Amygdala (tissue), 56 donors: Measurements from ENCODE around the gene CFAP97D2.
"Not testable (repeated sequence)": the region's sequence is repeated elsewhere in the genome, so short reads cannot be mapped to it uniquely, and the experiment has no call there.

Experiments
- DNase-seq, 56 donors: peaks; one replicate each; lab custom pipeline; 2025; lab: John Stamatoyannopoulos, UW

Gene CFAP97D2

GRCh38 chr13:114260814-114261213 lies 81.8 kb downstream of the CFAP97D2 start:
- no peak for DNase-seq

DNA sequence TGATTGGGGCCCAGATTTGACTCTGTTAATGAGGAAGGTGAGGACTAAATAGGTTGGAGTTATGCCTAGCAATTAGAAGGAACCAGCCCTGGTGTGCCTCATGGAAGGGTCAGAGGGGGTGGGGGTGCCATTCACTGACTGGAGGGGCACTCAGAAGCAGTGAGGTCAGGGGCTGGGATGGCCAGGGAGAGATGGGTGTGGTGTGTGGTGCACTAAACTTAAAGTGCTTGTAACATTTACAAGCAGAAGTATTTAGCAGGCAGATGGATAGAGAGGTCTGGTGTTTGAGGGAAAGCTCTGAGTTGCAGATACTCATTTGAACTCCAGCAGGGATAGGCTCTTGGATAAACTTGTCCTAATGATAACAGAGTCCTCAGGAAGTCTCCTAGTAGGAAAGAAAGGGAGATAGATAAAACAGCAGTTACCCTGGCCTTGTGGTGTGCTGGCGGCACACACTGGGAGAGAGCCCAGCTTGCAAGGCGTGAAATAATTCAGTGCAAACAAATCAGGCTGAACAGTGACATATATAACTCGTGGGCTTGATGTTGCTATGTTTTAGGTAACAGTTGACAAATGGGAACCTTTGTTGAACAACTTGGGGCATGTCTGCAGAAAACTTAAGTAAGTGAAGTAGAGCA lies 82.4 kb downstream of the CFAP97D2 start:
- DNase-seq: no peak

DNA sequence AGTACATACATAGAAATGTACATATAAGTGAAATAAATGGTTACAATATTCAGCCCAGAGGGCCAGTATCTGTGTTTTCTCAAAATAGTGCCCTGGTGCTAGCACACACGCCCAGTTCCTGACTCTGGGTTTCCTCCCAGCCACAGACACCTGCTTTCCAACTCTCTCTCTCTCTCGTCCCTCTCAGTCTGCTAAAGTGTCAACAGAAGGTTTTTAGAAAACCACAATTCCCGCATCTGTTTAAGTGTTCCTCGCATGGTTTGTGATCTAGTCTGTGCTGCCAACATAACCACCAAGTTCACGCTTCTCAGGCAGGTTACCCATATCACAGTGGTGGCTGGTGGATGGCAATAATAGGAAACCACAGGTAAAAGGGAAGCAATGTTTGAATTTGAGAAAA lies 84.5 kb downstream of the CFAP97D2 start:
- no peak for DNase-seq

DNA sequence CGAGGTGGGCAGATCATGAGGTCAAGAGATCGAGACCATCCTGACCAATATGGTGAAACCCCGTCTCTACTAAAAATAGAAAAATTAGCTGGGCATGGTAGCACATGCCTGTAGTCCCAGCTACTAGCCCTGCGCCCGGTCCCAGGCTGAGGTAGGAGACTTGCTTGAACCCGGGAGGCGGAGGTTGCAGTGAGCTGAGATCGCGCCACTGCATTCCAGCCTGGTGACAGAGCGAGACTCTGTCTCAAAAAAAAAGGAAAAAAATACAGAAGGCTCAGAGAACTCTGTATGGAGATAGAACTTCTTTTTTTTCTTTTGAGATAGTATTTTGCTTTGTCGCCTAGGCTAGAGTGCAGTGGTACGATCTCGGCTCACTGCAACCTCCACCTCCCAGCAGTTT lies 85.3 kb downstream of the CFAP97D2 start:
- not testable (repeated sequence) for DNase-seq

GRCh38 chr13:114264886-114265611 lies 86.0 kb downstream of the CFAP97D2 start:
- DNase-seq: no peak

DNA sequence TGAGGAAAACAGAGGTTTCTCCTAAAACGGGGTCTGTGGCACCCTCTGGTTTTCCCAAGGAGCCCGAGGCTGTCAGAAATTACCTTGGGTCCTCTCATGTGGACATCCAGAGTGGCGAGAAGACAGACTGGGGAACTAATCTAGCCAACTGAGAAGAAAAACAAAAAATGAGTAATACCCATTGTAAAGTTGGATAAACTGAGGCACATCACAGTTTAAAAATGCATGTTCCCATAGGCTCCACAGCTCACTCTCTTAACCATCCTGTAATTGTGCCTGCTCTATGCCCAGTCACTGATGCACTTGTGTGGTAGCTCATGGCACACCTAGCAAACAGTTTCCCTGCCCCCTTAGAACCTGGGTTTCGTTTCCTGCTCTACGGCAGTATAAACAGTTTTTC lies 87.2 kb downstream of the CFAP97D2 start:
- DNase-seq: no peak

DNA sequence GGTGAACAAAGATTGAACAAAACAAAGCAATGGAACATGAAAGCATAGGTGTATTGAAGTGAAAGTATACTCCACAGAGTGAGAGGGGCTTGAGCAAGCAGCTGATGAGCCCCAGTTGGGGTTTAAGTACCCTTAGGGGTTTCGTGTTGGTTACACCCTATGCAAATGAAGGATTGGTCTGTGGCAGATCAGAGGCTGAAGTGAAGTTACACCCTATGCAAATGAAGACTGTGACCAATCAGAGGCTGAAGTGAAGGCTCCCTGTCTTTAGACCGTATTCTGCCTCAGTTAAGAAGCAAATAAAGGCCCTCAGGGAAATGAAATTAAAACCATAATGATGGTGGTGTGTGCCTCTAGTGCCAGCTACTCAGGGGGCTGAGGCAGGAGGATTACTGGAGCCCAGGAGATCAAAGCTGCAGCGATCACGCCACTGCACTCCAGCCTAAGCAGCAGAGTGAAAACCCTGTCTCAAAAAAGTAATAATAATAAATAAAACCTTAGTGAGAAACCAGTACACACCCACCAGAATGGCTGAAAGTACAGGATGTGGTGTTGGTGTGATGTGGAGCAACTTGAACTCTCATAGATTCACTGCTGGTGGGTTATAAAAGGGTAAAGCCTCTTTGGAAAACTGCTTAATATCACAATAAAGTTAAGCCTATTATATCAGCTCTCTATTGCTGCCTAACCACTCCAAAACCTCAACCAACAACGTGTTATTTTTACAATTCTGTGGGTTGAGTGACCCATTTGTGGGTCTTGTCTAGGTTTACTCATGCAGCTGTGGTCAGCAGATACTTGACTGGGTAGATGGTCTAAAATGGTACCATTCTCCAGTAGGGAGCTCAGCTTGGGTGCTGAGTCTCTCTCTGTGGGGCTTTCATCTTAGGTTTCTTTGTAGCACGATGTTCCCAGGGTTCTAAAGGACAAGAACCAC lies 89.6 kb downstream of the CFAP97D2 start:
- DNase-seq: no peak

DNA sequence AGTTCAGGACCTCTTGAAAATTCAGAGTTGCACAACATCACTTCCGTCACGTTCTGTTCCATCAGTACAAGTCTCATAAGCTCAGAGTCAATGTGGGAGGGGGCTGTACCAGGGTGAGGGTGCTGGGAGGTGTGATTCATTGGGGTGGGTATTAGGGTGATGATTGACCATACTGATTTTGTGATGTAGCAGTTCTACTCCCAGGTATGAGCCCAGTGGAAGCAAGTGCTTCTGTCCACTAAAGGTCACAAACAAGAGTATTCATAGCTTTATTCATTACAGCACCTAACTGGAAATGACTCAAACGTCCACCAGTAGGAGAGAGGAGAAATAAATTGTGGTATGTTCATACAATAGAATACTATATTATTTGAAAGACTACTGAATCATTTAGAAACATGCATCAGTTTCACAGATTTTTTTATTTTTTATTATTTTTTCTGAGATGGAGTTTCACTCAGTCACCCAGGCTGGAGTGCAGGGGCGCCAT lies 90.3 kb downstream of the CFAP97D2 start:
- DNase-seq: no peak
